ENCODE results near the gene FDX2.

DNA sequence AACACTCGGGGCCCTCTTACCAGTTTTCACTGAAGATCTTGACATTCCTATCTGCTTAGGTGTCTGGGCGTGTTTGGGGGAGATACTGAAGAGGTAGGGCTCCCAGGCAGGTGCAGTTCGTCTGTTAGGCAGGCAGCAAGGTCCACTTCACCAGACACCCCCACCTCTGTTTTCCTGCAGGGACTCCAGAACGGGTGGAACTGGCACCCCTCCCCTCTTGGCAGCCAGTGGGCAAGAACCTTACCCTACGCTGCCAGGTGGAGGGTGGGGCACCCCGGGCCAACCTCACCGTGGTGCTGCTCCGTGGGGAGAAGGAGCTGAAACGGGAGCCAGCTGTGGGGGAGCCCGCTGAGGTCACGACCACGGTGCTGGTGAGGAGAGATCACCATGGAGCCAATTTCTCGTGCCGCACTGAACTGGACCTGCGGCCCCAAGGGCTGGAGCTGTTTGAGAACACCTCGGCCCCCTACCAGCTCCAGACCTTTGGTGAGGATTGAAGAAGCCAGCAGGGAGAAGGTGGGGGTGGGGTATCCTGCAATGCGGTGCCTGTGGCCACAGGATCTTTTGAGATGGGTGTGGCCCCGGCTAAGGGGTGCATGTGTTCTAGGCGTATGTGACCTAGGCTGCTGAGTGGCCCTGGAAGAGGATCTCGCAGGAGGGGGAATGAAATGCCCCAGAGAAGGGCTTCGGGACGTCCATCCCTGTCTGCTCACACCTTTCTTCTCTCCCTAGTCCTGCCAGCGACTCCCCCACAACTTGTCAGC lies 32.3 kb downstream of the FDX2 start:
- TF ChIP-seq, protein P1, sequence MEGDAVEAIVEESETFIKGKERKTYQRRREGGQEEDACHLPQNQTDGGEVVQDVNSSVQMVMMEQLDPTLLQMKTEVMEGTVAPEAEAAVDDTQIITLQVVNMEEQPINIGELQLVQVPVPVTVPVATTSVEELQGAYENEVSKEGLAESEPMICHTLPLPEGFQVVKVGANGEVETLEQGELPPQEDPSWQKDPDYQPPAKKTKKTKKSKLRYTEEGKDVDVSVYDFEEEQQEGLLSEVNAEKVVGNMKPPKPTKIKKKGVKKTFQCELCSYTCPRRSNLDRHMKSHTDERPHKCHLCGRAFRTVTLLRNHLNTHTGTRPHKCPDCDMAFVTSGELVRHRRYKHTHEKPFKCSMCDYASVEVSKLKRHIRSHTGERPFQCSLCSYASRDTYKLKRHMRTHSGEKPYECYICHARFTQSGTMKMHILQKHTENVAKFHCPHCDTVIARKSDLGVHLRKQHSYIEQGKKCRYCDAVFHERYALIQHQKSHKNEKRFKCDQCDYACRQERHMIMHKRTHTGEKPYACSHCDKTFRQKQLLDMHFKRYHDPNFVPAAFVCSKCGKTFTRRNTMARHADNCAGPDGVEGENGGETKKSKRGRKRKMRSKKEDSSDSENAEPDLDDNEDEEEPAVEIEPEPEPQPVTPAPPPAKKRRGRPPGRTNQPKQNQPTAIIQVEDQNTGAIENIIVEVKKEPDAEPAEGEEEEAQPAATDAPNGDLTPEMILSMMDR (conservative IDR thresholded peaks at IDR 0.05; ENCODE audit: low read depth, low read length) = no peak
- no peak for TF ChIP-seq EZH2phosphoT487 (IDR thresholded peaks at IDR 0.05; ENCODE audit: borderline replicate concordance, low read length)
